Measurements from ENCODE around the gene DCAF12.
"Not testable (repeated sequence)": the region's sequence is repeated elsewhere in the genome, so short reads cannot be mapped to it uniquely, and the experiment has no call there.

GRCh38 chr9:34042074-34042473 is 84.4 kb downstream of the DCAF12 start:
- not testable (repeated sequence) for TF ChIP-seq EP300, CTCF, POLR2A (IDR thresholded peaks at IDR 0.05)
